ENCODE measurements around the gene TRAM2.

Gene TRAM2

GRCh38 chr6:52504782-52505136 lies 72.1 kb downstream of the TRAM2 start:
- Histone ChIP-seq H3K27me3 (no peaks in the 10 kb centered on the region), H3K36me3 (peaks cover 56 to 64% (median 58%) of the 10 kb centered on the region in 3 donors), H3K27ac (peak overlapping the region; percentile 68 to 84), H3K4me3 (peak overlapping the region in 1 of 2 donors; percentile 4), H3K9me3 (no peaks in the 10 kb centered on the region), H3K4me1 (peaks cover 4 to 62% (median 52%) of the 10 kb centered on the region in 4 donors)
- no peak for TF ChIP-seq CTCF (IDR thresholded peaks at IDR 0.05)
- no peak for DNase-seq
- intact Hi-C loops (cut with DNase I; ENCODE audit: low total_unique reads): loop anchor here (5.0 to 10.0 kb wide), 3 partner anchors 68 to 488 kb away; no protein-coding TSS in a partner anchor

DNA sequence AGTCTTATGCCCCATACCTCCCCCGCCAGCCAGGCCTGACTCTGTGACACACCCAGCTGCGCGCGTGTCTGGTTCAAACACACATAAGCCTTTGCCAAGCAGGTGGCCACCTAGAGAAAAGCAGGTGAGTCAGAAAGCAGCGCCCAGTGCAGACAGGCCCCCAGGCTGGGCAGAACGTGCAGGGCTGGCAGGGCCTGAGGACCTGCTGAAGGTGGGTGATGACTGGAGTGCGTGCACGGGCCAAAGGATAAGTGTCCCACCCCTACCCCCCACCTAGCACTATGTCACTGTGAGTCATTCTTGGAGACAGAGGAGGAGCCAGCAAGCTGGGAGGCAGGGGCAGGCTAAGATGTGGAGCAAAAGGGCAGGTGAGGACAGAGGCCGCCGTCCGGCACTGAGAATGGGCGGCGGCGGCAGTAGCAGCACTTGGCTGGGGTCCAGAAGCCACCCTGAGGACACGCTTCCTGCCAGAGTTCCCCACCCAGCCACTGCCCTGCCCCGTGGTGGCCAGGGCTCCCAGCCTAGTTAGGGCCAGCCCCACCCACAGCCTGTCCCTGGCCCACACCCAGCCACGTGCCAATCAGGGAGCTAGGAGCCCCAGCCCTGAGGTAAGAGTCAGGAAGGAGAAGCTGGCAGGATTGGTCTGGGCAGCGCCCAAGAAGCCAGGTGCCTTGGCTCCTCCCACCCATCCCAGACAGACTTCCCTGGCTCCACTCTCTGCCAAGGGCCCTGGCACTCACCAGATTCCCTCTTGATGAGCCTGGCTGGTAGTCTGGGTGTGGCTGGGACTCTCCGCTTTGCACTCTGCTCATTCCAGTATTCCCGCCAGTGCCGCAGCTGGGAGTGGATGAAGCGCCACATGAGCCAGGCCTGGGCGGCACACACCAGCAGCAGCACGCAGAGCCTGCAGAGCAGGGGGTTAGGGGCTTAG lies 72.7 kb downstream of the TRAM2 start:
- DNase-seq: peak; percentile 92 to 98
- peaks cover 4 to 62% (median 52%) of the 10 kb centered on the region in 4 donors for H3K4me1 ChIP-seq
- peak in 1 of 2 experiments; percentile 8 for TF ChIP-seq CTCF (IDR thresholded peaks at IDR 0.05)
- intact Hi-C loops (cut with DNase I; ENCODE audit: low total_unique reads): loop anchor here (2.0 to 10.0 kb wide), 3 partner anchors 83 to 488 kb away; partner anchors contain the start of gene EFHC1
- H3K27ac ChIP-seq: peak overlapping the region; percentile 68 to 84
- H3K27me3 ChIP-seq: no peaks in the 10 kb centered on the region
- peak overlapping the region in 1 of 2 donors; percentile 4 for H3K4me3 ChIP-seq
- H3K36me3 ChIP-seq: peaks cover 51 to 58% (median 53%) of the 10 kb centered on the region in 3 donors
- no peaks in the 10 kb centered on the region for H3K9me3 ChIP-seq

DNA sequence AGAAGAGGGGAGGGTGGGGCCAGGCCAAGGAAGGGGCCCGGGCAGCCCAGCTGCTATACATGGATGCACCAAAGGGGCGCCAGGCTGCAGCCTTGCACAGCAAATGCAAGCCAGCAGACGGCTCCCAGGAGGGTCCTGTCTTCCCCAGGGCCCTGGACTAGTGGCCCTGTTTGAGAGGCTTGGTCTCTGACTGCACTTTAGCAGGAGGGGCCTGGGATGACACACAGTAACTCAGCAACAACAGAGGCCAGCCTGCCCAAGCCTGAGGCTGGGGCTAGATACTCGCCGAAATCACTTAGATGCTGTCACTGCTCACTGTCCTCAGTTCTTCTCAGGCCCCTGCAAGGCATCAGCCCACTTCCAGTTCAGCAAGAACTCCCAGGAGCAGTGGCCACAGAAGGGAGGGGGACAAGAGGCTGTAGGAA lies 73.5 kb downstream of the TRAM2 start:
- H3K27ac ChIP-seq: peak overlapping the region; percentile 68 to 84
- no peaks in the 10 kb centered on the region for H3K27me3 ChIP-seq
- no peak overlapping the region for H3K4me3 ChIP-seq
- peaks cover 4 to 67% (median 54%) of the 10 kb centered on the region in 4 donors for H3K4me1 ChIP-seq
- DNase-seq: no peak
- no peaks in the 10 kb centered on the region for H3K9me3 ChIP-seq
- intact Hi-C loops (cut with DNase I; ENCODE audit: low total_unique reads): loop anchor here (2.0 to 10.0 kb wide), 3 partner anchors 83 to 489 kb away; partner anchors contain the start of gene EFHC1
- peak; percentile 16 to 19 for TF ChIP-seq CTCF (IDR thresholded peaks at IDR 0.05)
- H3K36me3 ChIP-seq: peaks cover 43 to 50% (median 45%) of the 10 kb centered on the region in 3 donors

- intact Hi-C loops (cut with DNase I; ENCODE audit: low total_unique reads): loop anchor here (2.0 to 10.0 kb wide), 3 partner anchors 82 to 490 kb away; partner anchors contain the start of gene EFHC1
- no peaks in the 10 kb centered on the region for H3K9me3 ChIP-seq
- TF ChIP-seq CTCF (IDR thresholded peaks at IDR 0.05): no peak
- peak overlapping the region; percentile 73 to 84 for H3K27ac ChIP-seq
- peaks cover 4 to 67% (median 55%) of the 10 kb centered on the region in 4 donors for H3K4me1 ChIP-seq
- no peak for DNase-seq
- no peak overlapping the region for H3K4me3 ChIP-seq
- no peaks in the 10 kb centered on the region for H3K27me3 ChIP-seq
- peaks cover 37 to 41% (median 38%) of the 10 kb centered on the region in 3 donors for H3K36me3 ChIP-seq
Observed at GRCh38 chr6:52502306-52503029, 74.4 kb downstream of the TRAM2 start.

Measured in tibial artery (tissue), 4 donors.